Smooth muscle cell (in vitro differentiated cells): ENCODE results near the gene CFAP298. TPM values are rescaled to one million over a fixed set of nuclear protein-coding genes. Genes with fewer than 3 reads are reported as not detected.

Source experiments
- DNase-seq: peaks from one replicate; lab custom pipeline; 2025; ENCODE audit not compliant: unreplicated experiment; lab: John Stamatoyannopoulos, UW
- H2AFZ ChIP-seq: fragments of 200-600 bp; sonication (generic); 2 replicates; pipeline ENCODE4 v1.6.0; 2016; ENCODE audit warnings: antibody characterized with exemption, low read depth, mild to moderate bottlenecking
- H3F3A ChIP-seq: fragments of 200-600 bp; sonication (generic); 2 replicates; pipeline ENCODE4 v1.6.0; 2017; ENCODE audit warnings: antibody characterized with exemption, low read depth
- H3K27ac ChIP-seq: fragments of 200-600 bp; sonication (generic); 2 replicates; pipeline ENCODE4 v1.5.1; 2016; ENCODE audit warnings: low read depth, mild to moderate bottlenecking
- H3K27me3 ChIP-seq: fragments of 200-600 bp; sonication (generic); 2 replicates; pipeline ENCODE4 v1.6.1; 2016; ENCODE audit warnings: low read depth, mild to moderate bottlenecking
- H3K36me3 ChIP-seq: fragments of 200-600 bp; sonication (generic); 2 replicates; pipeline ENCODE4 v1.5.1; 2016; ENCODE audit warnings: low read depth
- H3K4me1 ChIP-seq: fragments of 200-600 bp; sonication (generic); 2 replicates; pipeline ENCODE4 v1.5.1; 2016; ENCODE audit warnings: low read depth
- H3K4me2 ChIP-seq: fragments of 200-600 bp; sonication (generic); 2 replicates; pipeline ENCODE4 v1.6.0; 2016; ENCODE audit warnings: mild to moderate bottlenecking
- H3K4me3 ChIP-seq: fragments of 200-600 bp; sonication (generic); 2 replicates; pipeline ENCODE4 v1.5.1; 2016; ENCODE audit warnings: mild to moderate bottlenecking
- H3K79me2 ChIP-seq: fragments of 200-600 bp; sonication (generic); 2 replicates; pipeline ENCODE4 v1.6.0; 2016; ENCODE audit warnings: low read depth, mild to moderate bottlenecking
- H3K9ac ChIP-seq: fragments of 200-600 bp; sonication (generic); 2 replicates; pipeline ENCODE4 v1.6.0; 2016; ENCODE audit warnings: low read depth
- H3K9me3 ChIP-seq: fragments of 200-600 bp; sonication (generic); replicated peaks from 2 replicates; pipeline ENCODE4 v1.5.1; 2016; ENCODE audit warnings: low read depth
- H4K20me1 ChIP-seq: fragments of 200-600 bp; sonication (generic); 2 replicates; pipeline ENCODE4 v1.6.0; 2016; ENCODE audit warnings: low read depth
- CTCF ChIP-seq: fragments of 200-600 bp; sonication (generic); IDR thresholded peaks from 2 replicates; pipeline ENCODE4 v1.5.1; 2017; ENCODE audit warnings: borderline replicate concordance, mild to moderate bottlenecking, antibody characterized with exemption; ENCODE audit not compliant: insufficient read depth, poor library complexity, severe bottlenecking
- WGBS: methylation state at CpG from one replicate; pipeline ENCODE4 v1.1.7; 2016; ENCODE audit warnings: low lambda C conversion rate; 5-methylcytosine and 5-hydroxymethylcytosine counted together
- polyA plus RNA-seq: library from polyadenylated mRNA; unstranded; fragments of >200 nt; fragmentation: Nextera tagmentation; extraction: Ambion mirVana; gene quantifications from 2 replicates; pipeline ENCODE4 v1.2.1, GENCODE V29; 2016
- total RNA-seq: library from RNA; depleted of rRNA; stranded (reverse); fragments of >200 nt; gene quantifications from 2 replicates; pipeline ENCODE4 v1.2.3, GENCODE V29; 2014

CFAP298 gene
- total and polyA plus RNA-seq, 2 experiments from 2014 or later = 26.8 to 41.9 TPM

GRCh38 chr21:32574946-32575925 is 36.9 kb downstream of the CFAP298 start:
- WGBS = 89% methylated on average over 26 of the region's 26 CpGs
- Histone ChIP-seq H3K4me2 (no peak overlapping the region), H3K27me3 (peaks cover 27% of the 10 kb centered on the region), H2AFZ (no peak overlapping the region), H3K36me3 (no peaks in the 10 kb centered on the region), H3K9me3 (no peaks in the 10 kb centered on the region), H3K79me2 (no peaks in the 10 kb centered on the region), H3K9ac (no peak overlapping the region), H3K4me1 (no peaks in the 10 kb centered on the region), H3K4me3 (no peak overlapping the region), H4K20me1 (no peaks in the 10 kb centered on the region), H3K27ac (no peak overlapping the region), H3F3A (no peaks in the 10 kb centered on the region)
- TF ChIP-seq CTCF = no peak
- DNase-seq = no peak

GRCh38 chr21:32572574-32573420 is 39.4 kb downstream of the CFAP298 start:
- Histone ChIP-seq H3K9me3 (no peaks in the 10 kb centered on the region), H3K4me2 (no peak overlapping the region), H3K36me3 (no peaks in the 10 kb centered on the region), H3K4me3 (no peak overlapping the region), H3K79me2 (no peaks in the 10 kb centered on the region), H3K4me1 (no peaks in the 10 kb centered on the region), H3K9ac (no peak overlapping the region), H4K20me1 (no peaks in the 10 kb centered on the region), H2AFZ (no peak overlapping the region), H3F3A (no peaks in the 10 kb centered on the region), H3K27ac (no peak overlapping the region), H3K27me3 (peaks cover 12% of the 10 kb centered on the region)
- WGBS = 75% methylated on average over 25 of the region's 25 CpGs
- DNase-seq = no peak
- TF ChIP-seq CTCF = no peak

GRCh38 chr21:32570456-32570855 is 41.7 kb downstream of the CFAP298 start:
- Histone ChIP-seq H3K9ac (no peak overlapping the region), H3K4me3 (no peak overlapping the region), H4K20me1 (no peaks in the 10 kb centered on the region), H3K36me3 (no peaks in the 10 kb centered on the region), H3F3A (no peaks in the 10 kb centered on the region), H2AFZ (no peak overlapping the region), H3K27ac (no peak overlapping the region), H3K27me3 (peaks cover 12% of the 10 kb centered on the region), H3K79me2 (no peaks in the 10 kb centered on the region), H3K4me2 (no peak overlapping the region), H3K4me1 (no peaks in the 10 kb centered on the region), H3K9me3 (no peaks in the 10 kb centered on the region)
- DNase-seq = no peak
- TF ChIP-seq CTCF = no peak
- 96% methylated on average over 3 of the region's 3 CpGs for WGBS
